ENCODE measurements around the gene WAPL.
A peak's percentile ranks its signal among the peaks of the same experiment; 100 is the strongest.
"Not testable (repeated sequence)": the region's sequence is repeated elsewhere in the genome, so short reads cannot be mapped to it uniquely, and the experiment has no call there.

WAPL gene

GRCh38 chr10:86521678-86522509 is at the start of gene WAPL:
Gene WAPL (minus strand): TSS chr10:86521792. CDS start chr10:86518069, 3,723 bp downstream.
- DNase-seq = peak; percentile 53 to 93

GRCh38 chr10:86569335-86569734 is 47.7 kb upstream of the WAPL start:
- no peak for DNase-seq

GRCh38 chr10:86566518-86566917 is 44.9 kb upstream of the WAPL start:
- DNase-seq = not testable (repeated sequence)

GRCh38 chr10:86563338-86563737 is 41.7 kb upstream of the WAPL start:
- not testable (repeated sequence) for DNase-seq

GRCh38 chr10:86558695-86559094 is 37.1 kb upstream of the WAPL start:
- DNase-seq = not testable (repeated sequence)

- peak; percentile 96 to 97 for DNase-seq
Observed at GRCh38 chr10:86556933-86557649, 35.5 kb upstream of the WAPL start.

- DNase-seq = no peak
Observed at GRCh38 chr10:86556532-86556931, 34.9 kb upstream of the WAPL start.

- DNase-seq = no peak
Observed at GRCh38 chr10:86553639-86554038, 32.0 kb upstream of the WAPL start.

- no peak for DNase-seq
Observed at GRCh38 chr10:86553213-86553612, 31.6 kb upstream of the WAPL start.

- no peak for DNase-seq
Observed at GRCh38 chr10:86547296-86547695, 25.7 kb upstream of the WAPL start.

- DNase-seq = no peak
Observed at GRCh38 chr10:86545101-86545500, 23.5 kb upstream of the WAPL start.

GRCh38 chr10:86540016-86540415 is 18.4 kb upstream of the WAPL start:
- no peak for DNase-seq

- no peak for DNase-seq
Observed at GRCh38 chr10:86538547-86538946, 17.0 kb upstream of the WAPL start.

- not testable (repeated sequence) for DNase-seq
Observed at GRCh38 chr10:86538040-86538439, 16.4 kb upstream of the WAPL start.

GRCh38 chr10:86536294-86536861 is 14.8 kb upstream of the WAPL start:
- DNase-seq = no peak

GRCh38 chr10:86535132-86535882 is 13.7 kb upstream of the WAPL start:
- DNase-seq = no peak

- no peak for DNase-seq
Observed at GRCh38 chr10:86533328-86533727, 11.7 kb upstream of the WAPL start.

- DNase-seq = not testable (repeated sequence)
Observed at GRCh38 chr10:86528736-86529135, 7.1 kb upstream of the WAPL start.

GRCh38 chr10:86526606-86527005 is 5.0 kb upstream of the WAPL start:
- no peak for DNase-seq

GRCh38 chr10:86525713-86526112 is 4.1 kb upstream of the WAPL start:
- not testable (repeated sequence) for DNase-seq

GRCh38 chr10:86524225-86524962 is 2.8 kb upstream of the WAPL start:
- no peak for DNase-seq

GRCh38 chr10:86523348-86523747 is 1.8 kb upstream of the WAPL start:
- DNase-seq = peak in 1 of 2 experiments; percentile 30
